ENCODE measurements around the gene PRKCZ. TPM values are rescaled to one million over a fixed set of nuclear protein-coding genes. Genes with fewer than 3 reads are reported as not detected.

Gene PRKCZ
- total RNA-seq, 2 experiments from 2014 or later, result 17.8 to 19.0 TPM

DNA sequence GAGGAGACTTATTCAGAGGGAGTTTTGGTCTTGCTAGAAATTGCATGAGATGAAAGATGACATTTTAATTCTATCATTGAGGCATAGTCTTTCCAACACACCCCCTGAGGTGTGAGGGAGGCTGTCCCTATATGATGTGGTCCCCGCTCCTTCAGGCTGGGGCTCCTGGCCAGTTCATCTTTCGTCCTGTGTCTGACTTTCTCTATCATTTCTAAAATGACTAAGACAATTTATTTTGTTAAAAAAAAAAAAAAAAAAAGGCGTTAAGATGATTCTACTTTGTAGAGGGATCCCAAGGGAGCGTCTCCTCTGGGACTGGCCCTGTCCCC is 50.5 kb downstream of the PRKCZ start:
- TF ChIP-seq, protein P1, sequence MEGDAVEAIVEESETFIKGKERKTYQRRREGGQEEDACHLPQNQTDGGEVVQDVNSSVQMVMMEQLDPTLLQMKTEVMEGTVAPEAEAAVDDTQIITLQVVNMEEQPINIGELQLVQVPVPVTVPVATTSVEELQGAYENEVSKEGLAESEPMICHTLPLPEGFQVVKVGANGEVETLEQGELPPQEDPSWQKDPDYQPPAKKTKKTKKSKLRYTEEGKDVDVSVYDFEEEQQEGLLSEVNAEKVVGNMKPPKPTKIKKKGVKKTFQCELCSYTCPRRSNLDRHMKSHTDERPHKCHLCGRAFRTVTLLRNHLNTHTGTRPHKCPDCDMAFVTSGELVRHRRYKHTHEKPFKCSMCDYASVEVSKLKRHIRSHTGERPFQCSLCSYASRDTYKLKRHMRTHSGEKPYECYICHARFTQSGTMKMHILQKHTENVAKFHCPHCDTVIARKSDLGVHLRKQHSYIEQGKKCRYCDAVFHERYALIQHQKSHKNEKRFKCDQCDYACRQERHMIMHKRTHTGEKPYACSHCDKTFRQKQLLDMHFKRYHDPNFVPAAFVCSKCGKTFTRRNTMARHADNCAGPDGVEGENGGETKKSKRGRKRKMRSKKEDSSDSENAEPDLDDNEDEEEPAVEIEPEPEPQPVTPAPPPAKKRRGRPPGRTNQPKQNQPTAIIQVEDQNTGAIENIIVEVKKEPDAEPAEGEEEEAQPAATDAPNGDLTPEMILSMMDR (IDR thresholded peaks at IDR 0.05), result no peak
- CTCF ChIA-PET, result no interaction called here
- Histone ChIP-seq H3K9me3 (ENCODE audit: control insufficient read depth in 1 of 2, insufficient read depth in 1 of 2, low read length in 2 of 2) (peaks cover 7 to 29% of the 10 kb centered on the region in 2 experiments), H3K4me3 (ENCODE audit: low read length) (no peak overlapping the region), H3K27me3 (ENCODE audit: control insufficient read depth in 1 of 2, insufficient read depth in 2 of 2, low read length in 2 of 2) (no peaks in the 10 kb centered on the region), H3K27ac (ENCODE audit: low read depth in 1 of 2, low read length in 2 of 2) (no peak overlapping the region), H3K36me3 (ENCODE audit: insufficient read depth, low read length) (peaks cover 2% of the 10 kb centered on the region), H3K4me1 (ENCODE audit: insufficient read depth, low read length) (no peaks in the 10 kb centered on the region)
- intact Hi-C loops (cut with DNase I, micrococcal nuclease), result no loop called here
- no peak for DNase-seq
- POLR2A ChIA-PET, result no interaction called here
- no peak overlapping the region for H3K4me3 Mint-ChIP-seq
- H3K9me3 Mint-ChIP-seq, result peaks cover 4% of the 10 kb centered on the region
- peaks cover 17% of the 10 kb centered on the region for H3K36me3 Mint-ChIP-seq (ENCODE audit: low read depth)
- peaks cover 4% of the 10 kb centered on the region for H3K4me1 Mint-ChIP-seq (ENCODE audit: low read depth)
- ATAC-seq (ENCODE audit: poor library complexity), result no peak
- H3K27ac Mint-ChIP-seq, result no peak overlapping the region
- no peaks in the 10 kb centered on the region for H3K27me3 Mint-ChIP-seq

DNA sequence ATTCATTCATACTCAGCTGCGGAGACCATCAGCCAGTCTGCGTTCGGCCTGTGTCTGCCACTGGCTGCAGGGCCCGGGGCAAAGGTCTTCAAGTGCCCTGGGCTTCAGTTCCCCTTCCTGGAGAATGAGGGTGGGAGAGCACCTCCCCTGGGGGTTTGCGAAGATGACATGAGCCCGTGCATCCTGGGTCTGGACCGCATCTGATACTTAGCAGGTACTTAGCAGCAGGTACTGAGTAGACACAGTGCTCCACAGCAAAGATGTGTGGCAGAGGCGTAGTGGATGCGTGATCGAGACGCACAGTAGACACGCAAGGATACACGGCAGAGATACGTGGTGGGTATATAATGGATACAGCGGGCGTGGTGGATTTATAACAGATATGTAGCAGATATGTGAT is 51.3 kb downstream of the PRKCZ start:
- H3K4me3 ChIP-seq (ENCODE audit: low read length), result no peak overlapping the region
- H3K4me1 ChIP-seq (ENCODE audit: insufficient read depth, low read length), result no peaks in the 10 kb centered on the region
- peaks cover 7 to 21% of the 10 kb centered on the region in 2 experiments for H3K9me3 ChIP-seq (ENCODE audit: control insufficient read depth in 1 of 2, insufficient read depth in 1 of 2, low read length in 2 of 2)
- Mint-ChIP-seq H3K27me3 (no peaks in the 10 kb centered on the region), H3K9me3 (peaks cover 4% of the 10 kb centered on the region), H3K4me3 (no peak overlapping the region), H3K36me3 (ENCODE audit: low read depth) (peaks cover 17% of the 10 kb centered on the region), H3K4me1 (ENCODE audit: low read depth) (peaks cover 4% of the 10 kb centered on the region), H3K27ac (no peak overlapping the region)
- ChIA-PET POLR2A (no interaction called here), CTCF (no interaction called here)
- ATAC-seq (ENCODE audit: poor library complexity) (no peak), DNase-seq (no peak)
- no peaks in the 10 kb centered on the region for H3K27me3 ChIP-seq (ENCODE audit: control insufficient read depth in 1 of 2, insufficient read depth in 2 of 2, low read length in 2 of 2)
- intact Hi-C loops (cut with DNase I, micrococcal nuclease), result no loop called here
- no peak overlapping the region for H3K27ac ChIP-seq (ENCODE audit: low read depth in 1 of 2, low read length in 2 of 2)
- TF ChIP-seq, protein P1 (IDR thresholded peaks at IDR 0.05), result no peak
- peaks cover 2% of the 10 kb centered on the region for H3K36me3 ChIP-seq (ENCODE audit: insufficient read depth, low read length)

DNA sequence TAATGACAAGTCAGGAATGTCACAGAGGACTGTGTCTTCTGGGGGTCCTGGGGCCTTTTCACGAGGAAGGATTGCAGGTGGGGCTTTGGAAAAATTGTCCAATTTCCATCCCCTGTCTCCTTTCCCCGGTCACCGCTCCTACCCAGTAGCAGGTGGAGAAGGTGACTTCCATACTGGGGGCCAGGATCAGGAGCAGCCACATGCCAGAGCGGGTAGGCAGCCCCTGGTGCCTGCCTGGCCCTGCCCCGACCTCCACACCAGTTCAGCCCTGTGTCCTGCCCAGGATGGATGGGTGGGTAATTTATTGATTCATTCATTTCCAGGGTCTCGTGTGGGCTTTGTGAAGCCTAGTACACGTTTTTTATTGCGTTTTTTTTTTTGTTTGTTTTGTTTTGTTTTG is 51.7 kb downstream of the PRKCZ start:
- peaks cover 7 to 17% of the 10 kb centered on the region in 2 experiments for H3K9me3 ChIP-seq (ENCODE audit: control insufficient read depth in 1 of 2, insufficient read depth in 1 of 2, low read length in 2 of 2)
- CTCF ChIA-PET, result no interaction called here
- H3K27me3 ChIP-seq (ENCODE audit: control insufficient read depth in 1 of 2, insufficient read depth in 2 of 2, low read length in 2 of 2), result no peaks in the 10 kb centered on the region
- Mint-ChIP-seq H3K27me3 (no peaks in the 10 kb centered on the region), H3K27ac (no peak overlapping the region), H3K4me1 (ENCODE audit: low read depth) (peaks cover 4% of the 10 kb centered on the region), H3K9me3 (peaks cover 4% of the 10 kb centered on the region), H3K36me3 (ENCODE audit: low read depth) (peaks cover 17% of the 10 kb centered on the region), H3K4me3 (no peak overlapping the region)
- DNase-seq (no peak), ATAC-seq (ENCODE audit: poor library complexity) (no peak)
- no peak overlapping the region for H3K4me3 ChIP-seq (ENCODE audit: low read length)
- POLR2A ChIA-PET, result no interaction called here
- intact Hi-C loops (cut with DNase I, micrococcal nuclease), result no loop called here
- no peak overlapping the region for H3K27ac ChIP-seq (ENCODE audit: low read depth in 1 of 2, low read length in 2 of 2)
- peaks cover 4% of the 10 kb centered on the region for H3K36me3 ChIP-seq (ENCODE audit: insufficient read depth, low read length)
- H3K4me1 ChIP-seq (ENCODE audit: insufficient read depth, low read length), result no peaks in the 10 kb centered on the region
- TF ChIP-seq, protein P1 (IDR thresholded peaks at IDR 0.05), result no peak
